ENCODE data around the gene CST3. TPM values are rescaled to one million over a fixed set of nuclear protein-coding genes. Genes with fewer than 3 reads are reported as not detected.

Gene CST3
- total RNA-seq, 1 experiment from 2014 or later = 331 TPM

DNA sequence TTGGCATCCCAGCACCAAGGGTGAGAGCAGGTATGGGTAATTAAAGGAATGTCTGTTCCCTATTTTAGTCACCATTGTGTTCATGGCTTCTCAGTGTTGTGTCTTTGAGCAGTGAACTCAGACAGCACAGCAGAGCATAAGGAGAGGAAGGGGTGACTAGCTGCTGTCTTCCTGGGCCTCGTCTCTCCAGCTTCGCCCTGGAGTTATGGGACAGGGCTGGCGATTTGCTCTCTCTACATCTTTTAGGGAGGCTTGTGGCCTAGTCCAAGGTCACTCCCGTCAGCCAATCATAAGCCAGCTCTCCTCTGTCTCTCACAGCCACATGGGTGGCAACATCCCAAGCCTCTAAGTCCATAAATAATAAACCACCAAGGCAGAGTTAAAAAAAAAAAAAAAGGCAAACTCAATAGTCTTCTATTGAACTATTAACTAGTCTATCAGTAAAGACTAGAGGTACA, 7.3 kb downstream of the CST3 start:
- peaks cover 25% of the 10 kb centered on the region for H3K4me1 ChIP-seq (ENCODE audit: insufficient read depth, low read length)
- no peak overlapping the region for H3K4me2 ChIP-seq (ENCODE audit: low read length)
- no peak overlapping the region for H2AFZ ChIP-seq (ENCODE audit: low read length)
- DNase-seq (no peak), ATAC-seq (no peak)
- POLR2A ChIA-PET (ENCODE audit: unreplicated experiment) = no interaction called here
- H3F3A ChIP-seq (ENCODE audit: low read length, unreplicated experiment) = no peaks in the 10 kb centered on the region
- 0 out of 2 replicates have a peak, but pooled peaks cover 5% of the 10 kb centered on the region for H3K36me3 ChIP-seq (ENCODE audit: low read depth, low read length)
- BruUV-seq (replicated peaks) = no TSS peak
- no peak overlapping the region for H3K27ac ChIP-seq (ENCODE audit: low read length)
- H3K79me2 ChIP-seq (ENCODE audit: low read length) = peaks cover 5% of the 10 kb centered on the region
- H3K9me2 ChIP-seq (replicated peaks; ENCODE audit: low read length) = no peaks in the 10 kb centered on the region
- H4K20me1 ChIP-seq (ENCODE audit: low read length) = no peaks in the 10 kb centered on the region
- no peaks in the 10 kb centered on the region for H3K27me3 ChIP-seq (ENCODE audit: low read length)
- intact Hi-C loops (cut with micrococcal nuclease) = no loop called here
- no peak overlapping the region for H3K9ac ChIP-seq (ENCODE audit: low read length)
- TF ChIP-seq CTCF (conservative IDR thresholded peaks at IDR 0.05; ENCODE audit: low read depth, low read length) = no peak
- TF ChIP-seq EZH2 (IDR thresholded peaks at IDR 0.05; ENCODE audit: low read length, unreplicated experiment) = no peak
- TF ChIP-seq EZH2phosphoT487 (IDR thresholded peaks at IDR 0.05; ENCODE audit: borderline replicate concordance, low read length) = no peak
- no peaks in the 10 kb centered on the region for H3K9me3 ChIP-seq (ENCODE audit: low read length)
- CTCF ChIA-PET = no interaction called here
- H3K4me3 ChIP-seq (ENCODE audit: low read length) = no peak overlapping the region

- POLR2A ChIA-PET (ENCODE audit: unreplicated experiment) = interaction anchor here (0.7 kb wide), 1 partner anchor 15 kb away, joined by 3 read pairs; no protein-coding TSS in a partner anchor
- Histone ChIP-seq H3K4me1 (ENCODE audit: insufficient read depth, low read length) (peaks cover 23% of the 10 kb centered on the region), H3K9me3 (ENCODE audit: low read length) (no peaks in the 10 kb centered on the region), H2AFZ (ENCODE audit: low read length) (no peak overlapping the region), H3F3A (ENCODE audit: low read length, unreplicated experiment) (no peaks in the 10 kb centered on the region), H3K4me2 (ENCODE audit: low read length) (no peak overlapping the region), H3K79me2 (ENCODE audit: low read length) (no peaks in the 10 kb centered on the region), H3K9me2 (replicated peaks; ENCODE audit: low read length) (no peaks in the 10 kb centered on the region), H3K36me3 (ENCODE audit: low read depth, low read length) (0 out of 2 replicates have a peak, but pooled peaks cover 2% of the 10 kb centered on the region), H3K4me3 (ENCODE audit: low read length) (no peak overlapping the region), H4K20me1 (ENCODE audit: low read length) (no peaks in the 10 kb centered on the region), H3K27ac (ENCODE audit: low read length) (peak overlapping the region; percentile 45), H3K27me3 (ENCODE audit: low read length) (no peaks in the 10 kb centered on the region), H3K9ac (ENCODE audit: low read length) (no peak overlapping the region)
- CTCF ChIA-PET = interaction anchor here (0.5 kb wide), 1 partner anchor 280 kb away, joined by 4 read pairs; no protein-coding TSS in a partner anchor
- TF ChIP-seq EZH2phosphoT487 (IDR thresholded peaks at IDR 0.05; ENCODE audit: borderline replicate concordance, low read length) (no peak), EZH2 (IDR thresholded peaks at IDR 0.05; ENCODE audit: low read length, unreplicated experiment) (no peak)
- no peak; the same call in 1 of the 2 replicates for ATAC-seq
- intact Hi-C loops (cut with micrococcal nuclease) = loop anchor here (5.0 kb wide), 1 partner anchor 267 kb away; the partner anchor contains the start of gene GZF1
- DNase-seq = no peak
- BruUV-seq (replicated peaks) = no TSS peak
These were observed 8.0 kb downstream of the CST3 start for GRCh38 chr20:23629542-23630391.

DNA sequence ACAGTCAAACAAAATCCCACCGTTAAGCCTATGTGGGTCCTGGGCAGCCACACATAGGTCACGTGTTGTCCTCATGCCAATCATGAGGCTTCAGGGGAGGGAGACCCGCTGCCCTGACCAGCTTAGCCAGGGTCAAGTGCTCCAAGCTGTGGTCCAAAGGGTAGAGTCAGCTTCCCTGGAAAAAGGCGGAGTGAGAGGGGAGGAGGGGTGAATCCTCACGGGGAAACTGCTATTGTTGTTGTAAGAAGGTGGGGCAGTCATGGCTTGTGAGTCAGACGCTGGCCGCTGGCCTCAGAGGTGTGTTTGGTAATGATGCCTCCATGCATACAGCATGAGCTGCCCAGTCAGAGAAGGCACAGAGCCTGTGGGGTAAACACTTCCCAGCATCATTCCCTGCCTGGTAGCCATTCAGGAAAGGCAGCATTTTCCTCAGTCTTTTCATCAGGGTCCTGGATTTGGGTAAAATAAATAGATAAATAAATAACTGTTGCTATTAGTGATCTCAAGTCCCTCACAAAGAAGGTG, 8.7 kb downstream of the CST3 start:
- Histone ChIP-seq H3K79me2 (ENCODE audit: low read length) (no peaks in the 10 kb centered on the region), H3K4me2 (ENCODE audit: low read length) (peak overlapping the region; percentile 24; the same call in 1 of the 2 replicates), H3F3A (ENCODE audit: low read length, unreplicated experiment) (no peaks in the 10 kb centered on the region), H3K36me3 (ENCODE audit: low read depth, low read length) (no peaks in the 10 kb centered on the region), H3K27ac (ENCODE audit: low read length) (peak overlapping the region; percentile 45), H3K4me1 (ENCODE audit: insufficient read depth, low read length) (peaks cover 28% of the 10 kb centered on the region), H3K9ac (ENCODE audit: low read length) (no peak overlapping the region), H4K20me1 (ENCODE audit: low read length) (no peaks in the 10 kb centered on the region), H3K4me3 (ENCODE audit: low read length) (no peak overlapping the region), H3K9me2 (replicated peaks; ENCODE audit: low read length) (no peaks in the 10 kb centered on the region), H3K9me3 (ENCODE audit: low read length) (no peaks in the 10 kb centered on the region), H2AFZ (ENCODE audit: low read length) (no peak overlapping the region), H3K27me3 (ENCODE audit: low read length) (no peaks in the 10 kb centered on the region)
- peak; percentile 99 for ATAC-seq
- ChIA-PET CTCF (interaction anchor here (0.5 kb wide), 1 partner anchor 279 kb away, joined by 4 read pairs; no protein-coding TSS in a partner anchor), POLR2A (ENCODE audit: unreplicated experiment) (interaction anchor here (0.7 kb wide), 1 partner anchor 16 kb away, joined by 3 read pairs; no protein-coding TSS in a partner anchor)
- BruUV-seq (replicated peaks) = no TSS peak
- intact Hi-C loops (cut with micrococcal nuclease) = loop anchor here (5.0 kb wide), 1 partner anchor 267 kb away; the partner anchor contains the start of gene GZF1
- no peak for TF ChIP-seq EZH2 (IDR thresholded peaks at IDR 0.05; ENCODE audit: low read length, unreplicated experiment)
- no peak for TF ChIP-seq EZH2phosphoT487 (IDR thresholded peaks at IDR 0.05; ENCODE audit: borderline replicate concordance, low read length)
- no peak for TF ChIP-seq CTCF (conservative IDR thresholded peaks at IDR 0.05; ENCODE audit: low read depth, low read length)
- DNase-seq = peak; percentile 94
